Smooth muscle cell (in vitro differentiated cells): Measurements from ENCODE around the gene EVI5L. TPM values are rescaled to one million over a fixed set of nuclear protein-coding genes. Genes with fewer than 3 reads are reported as not detected.

Source experiments
- DNase-seq: peaks from one replicate; lab custom pipeline; 2025; ENCODE audit not compliant: unreplicated experiment; lab: John Stamatoyannopoulos, UW
- H2AFZ ChIP-seq: fragments of 200-600 bp; sonication (generic); 2 replicates; pipeline ENCODE4 v1.6.0; 2016; ENCODE audit warnings: antibody characterized with exemption, low read depth, mild to moderate bottlenecking
- H3F3A ChIP-seq: fragments of 200-600 bp; sonication (generic); 2 replicates; pipeline ENCODE4 v1.6.0; 2017; ENCODE audit warnings: antibody characterized with exemption, low read depth
- H3K27ac ChIP-seq: fragments of 200-600 bp; sonication (generic); 2 replicates; pipeline ENCODE4 v1.5.1; 2016; ENCODE audit warnings: low read depth, mild to moderate bottlenecking
- H3K27me3 ChIP-seq: fragments of 200-600 bp; sonication (generic); 2 replicates; pipeline ENCODE4 v1.6.1; 2016; ENCODE audit warnings: low read depth, mild to moderate bottlenecking
- H3K36me3 ChIP-seq: fragments of 200-600 bp; sonication (generic); 2 replicates; pipeline ENCODE4 v1.5.1; 2016; ENCODE audit warnings: low read depth
- H3K4me1 ChIP-seq: fragments of 200-600 bp; sonication (generic); 2 replicates; pipeline ENCODE4 v1.5.1; 2016; ENCODE audit warnings: low read depth
- H3K4me2 ChIP-seq: fragments of 200-600 bp; sonication (generic); 2 replicates; pipeline ENCODE4 v1.6.0; 2016; ENCODE audit warnings: mild to moderate bottlenecking
- H3K4me3 ChIP-seq: fragments of 200-600 bp; sonication (generic); 2 replicates; pipeline ENCODE4 v1.5.1; 2016; ENCODE audit warnings: mild to moderate bottlenecking
- H3K79me2 ChIP-seq: fragments of 200-600 bp; sonication (generic); 2 replicates; pipeline ENCODE4 v1.6.0; 2016; ENCODE audit warnings: low read depth, mild to moderate bottlenecking
- H3K9ac ChIP-seq: fragments of 200-600 bp; sonication (generic); 2 replicates; pipeline ENCODE4 v1.6.0; 2016; ENCODE audit warnings: low read depth
- H3K9me3 ChIP-seq: fragments of 200-600 bp; sonication (generic); replicated peaks from 2 replicates; pipeline ENCODE4 v1.5.1; 2016; ENCODE audit warnings: low read depth
- H4K20me1 ChIP-seq: fragments of 200-600 bp; sonication (generic); 2 replicates; pipeline ENCODE4 v1.6.0; 2016; ENCODE audit warnings: low read depth
- CTCF ChIP-seq: fragments of 200-600 bp; sonication (generic); IDR thresholded peaks from 2 replicates; pipeline ENCODE4 v1.5.1; 2017; ENCODE audit warnings: borderline replicate concordance, mild to moderate bottlenecking, antibody characterized with exemption; ENCODE audit not compliant: insufficient read depth, poor library complexity, severe bottlenecking
- WGBS: methylation state at CpG from one replicate; pipeline ENCODE4 v1.1.7; 2016; ENCODE audit warnings: low lambda C conversion rate; 5-methylcytosine and 5-hydroxymethylcytosine counted together
- polyA plus RNA-seq: library from polyadenylated mRNA; unstranded; fragments of >200 nt; fragmentation: Nextera tagmentation; extraction: Ambion mirVana; gene quantifications from 2 replicates; pipeline ENCODE4 v1.2.1, GENCODE V29; 2016
- total RNA-seq: library from RNA; depleted of rRNA; stranded (reverse); fragments of >200 nt; gene quantifications from 2 replicates; pipeline ENCODE4 v1.2.3, GENCODE V29; 2014

The EVI5L gene
- total and polyA plus RNA-seq, 2 experiments from 2014 or later: 8.8 to 21.2 TPM

GRCh38 chr19:7847664-7848063 lies 17.6 kb downstream of the EVI5L start:
- H3K79me2 ChIP-seq: no peaks in the 10 kb centered on the region
- H3K9ac ChIP-seq: no peak overlapping the region
- H3K4me3 ChIP-seq: no peak overlapping the region
- H3F3A ChIP-seq: no peaks in the 10 kb centered on the region
- TF ChIP-seq CTCF: no peak
- 93% methylated on average over 23 of the region's 23 CpGs for WGBS
- peaks cover 36% of the 10 kb centered on the region for H4K20me1 ChIP-seq
- H3K27ac ChIP-seq: no peak overlapping the region
- H3K27me3 ChIP-seq: no peaks in the 10 kb centered on the region
- H3K9me3 ChIP-seq: no peaks in the 10 kb centered on the region
- no peak overlapping the region for H3K4me2 ChIP-seq
- no peak overlapping the region for H2AFZ ChIP-seq
- no peaks in the 10 kb centered on the region for H3K36me3 ChIP-seq
- no peaks in the 10 kb centered on the region for H3K4me1 ChIP-seq
- DNase-seq: no peak

GRCh38 chr19:7848779-7849457 lies 18.9 kb downstream of the EVI5L start:
- TF ChIP-seq CTCF: no peak
- H4K20me1 ChIP-seq: peaks cover 32% of the 10 kb centered on the region
- no peaks in the 10 kb centered on the region for H3K27me3 ChIP-seq
- no peak overlapping the region for H3K27ac ChIP-seq
- no peaks in the 10 kb centered on the region for H3K36me3 ChIP-seq
- no peak overlapping the region for H2AFZ ChIP-seq
- H3K79me2 ChIP-seq: no peaks in the 10 kb centered on the region
- H3K4me2 ChIP-seq: no peak overlapping the region
- no peaks in the 10 kb centered on the region for H3K9me3 ChIP-seq
- no peak for DNase-seq
- no peaks in the 10 kb centered on the region for H3K4me1 ChIP-seq
- 94% methylated on average over 34 of the region's 34 CpGs for WGBS
- no peak overlapping the region for H3K9ac ChIP-seq
- H3K4me3 ChIP-seq: no peak overlapping the region
- no peaks in the 10 kb centered on the region for H3F3A ChIP-seq

GRCh38 chr19:7849631-7849999 lies 19.6 kb downstream of the EVI5L start:
- Histone ChIP-seq H4K20me1 (peaks cover 28% of the 10 kb centered on the region), H3K79me2 (no peaks in the 10 kb centered on the region), H3K4me1 (no peaks in the 10 kb centered on the region), H3K4me3 (no peak overlapping the region), H3K9ac (no peak overlapping the region), H3K27ac (no peak overlapping the region), H3F3A (no peaks in the 10 kb centered on the region), H3K27me3 (no peaks in the 10 kb centered on the region), H3K4me2 (no peak overlapping the region), H2AFZ (no peak overlapping the region), H3K36me3 (no peaks in the 10 kb centered on the region), H3K9me3 (no peaks in the 10 kb centered on the region)
- TF ChIP-seq CTCF: no peak
- no peak for DNase-seq
- 91% methylated on average over 9 of the region's 9 CpGs for WGBS

- no peaks in the 10 kb centered on the region for H3K9me3 ChIP-seq
- no peaks in the 10 kb centered on the region for H3K79me2 ChIP-seq
- H2AFZ ChIP-seq: no peak overlapping the region
- H3K27me3 ChIP-seq: no peaks in the 10 kb centered on the region
- H3F3A ChIP-seq: no peaks in the 10 kb centered on the region
- no peak overlapping the region for H3K9ac ChIP-seq
- no peak overlapping the region for H3K4me3 ChIP-seq
- 64% methylated on average over 25 of the region's 25 CpGs for WGBS
- no peak for TF ChIP-seq CTCF
- no peak overlapping the region for H3K4me2 ChIP-seq
- peaks cover 22% of the 10 kb centered on the region for H4K20me1 ChIP-seq
- H3K36me3 ChIP-seq: no peaks in the 10 kb centered on the region
- no peak for DNase-seq
- H3K27ac ChIP-seq: no peak overlapping the region
- H3K4me1 ChIP-seq: no peaks in the 10 kb centered on the region
Measured at GRCh38 chr19:7850000-7850813, 20.2 kb downstream of the EVI5L start.
